ENCODE measurements around the gene MAGI2. TPM values are rescaled to one million over a fixed set of nuclear protein-coding genes. Genes with fewer than 3 reads are reported as not detected.

Gene MAGI2
- total and polyA plus RNA-seq, 2 donors (not counting 3 experiments of a cell fraction or from before 2014, with no cell fraction given): 0.28 to 6.0 TPM

- H4K20me1 ChIP-seq (replicated peaks; ENCODE audit: control insufficient read depth, extremely low read depth, insufficient read depth, low read length): no peaks in the 10 kb centered on the region
- intact Hi-C loops (cut with micrococcal nuclease) (no loop called here), dilution Hi-C loops (cut with MboI; ENCODE audit: extremely low pct_ligation_motif_present, low sequenced_read_pairs) (no loop called here)
- no peaks in the 10 kb centered on the region for H3K9me1 ChIP-seq (replicated peaks; ENCODE audit: control insufficient read depth, extremely low read depth, insufficient read depth, low read length)
- no peak overlapping the region for H3K4me2 ChIP-seq (ENCODE audit: insufficient read depth, low read length)
- H2AFZ ChIP-seq (ENCODE audit: low read depth, low read length): no peak overlapping the region
- no peaks in the 10 kb centered on the region for H3K9me3 ChIP-seq (replicated peaks; ENCODE audit: control insufficient read depth, insufficient read depth, low read length)
- no peak for TF ChIP-seq MAX (IDR thresholded peaks at IDR 0.05; ENCODE audit: insufficient read depth, insufficient read length)
- no peak for TF ChIP-seq POLR2A (IDR thresholded peaks at IDR 0.05; ENCODE audit: low read depth, low read length)
- no peak for TF ChIP-seq GATA2 (IDR thresholded peaks at IDR 0.05; ENCODE audit: insufficient read depth, insufficient read length, low read depth, low read length)
- no peak for TF ChIP-seq MYC (IDR thresholded peaks at IDR 0.05; ENCODE audit: low read depth, low read length)
- no peak for TF ChIP-seq JUN (IDR thresholded peaks at IDR 0.05; ENCODE audit: borderline replicate concordance, insufficient read depth, insufficient read length, low read depth)
- no peak for TF ChIP-seq CTCF (IDR thresholded peaks at IDR 0.05; ENCODE audit: extremely low read depth in 1 of 2, insufficient read depth in 1 of 2, low read depth in 1 of 2, low read length in 2 of 2)
- no peak for TF ChIP-seq FOS (IDR thresholded peaks at IDR 0.05; ENCODE audit: borderline replicate concordance, insufficient read depth, low read length)
- no peak for TF ChIP-seq EZH2 (IDR thresholded peaks at IDR 0.05; ENCODE audit: borderline replicate concordance, low read depth, low read length, severe bottlenecking)
- TF ChIP-seq POLR2AphosphoS5 (IDR thresholded peaks at IDR 0.05; ENCODE audit: insufficient read depth, low read depth, low read length): no peak
- FAIRE-seq (no peak), DNase-seq (ENCODE audit: low read depth, low spot score) (no peak)
- H3K27me3 ChIP-seq (ENCODE audit: control insufficient read depth in 2 of 2, insufficient read depth in 2 of 2, low read length in 2 of 2): no peaks in the 10 kb centered on the region
- BruUV-seq (replicated peaks): no TSS peak
- H3K27ac ChIP-seq (ENCODE audit: insufficient read depth, low read depth, low read length): no peak overlapping the region
- H3K36me3 ChIP-seq (ENCODE audit: control insufficient read depth in 2 of 2, extremely low read depth in 1 of 2, insufficient read depth in 2 of 2, low read length in 2 of 2): no peaks in the 10 kb centered on the region
- no peak overlapping the region for H3K9ac ChIP-seq (replicated peaks; ENCODE audit: extremely low read depth, insufficient read depth, low read length)
- CTCF ChIA-PET: interaction anchor here (1.2 to 1.8 kb wide), 3 partner anchors 10 to 114 kb away, joined by 3 to 5 read pairs (median 4); no protein-coding TSS in a partner anchor
- POLR2A ChIA-PET: no interaction called here
- no peaks in the 10 kb centered on the region for H3K4me1 ChIP-seq (ENCODE audit: control insufficient read depth, extremely low read depth, insufficient read depth, low read length)
- no peaks in the 10 kb centered on the region for H3K79me2 ChIP-seq (ENCODE audit: control insufficient read depth, insufficient read depth, low read length)
- no peak overlapping the region for H3K4me3 ChIP-seq (replicated peaks in 1 of 3; ENCODE audit: insufficient read depth in 1 of 3, low read depth in 1 of 3, low read length in 3 of 3)
Measured at GRCh38 chr7:79412438-79412837, 41.0 kb downstream of the MAGI2 start.
